ENCODE results near the gene EDNRA.

DNA sequence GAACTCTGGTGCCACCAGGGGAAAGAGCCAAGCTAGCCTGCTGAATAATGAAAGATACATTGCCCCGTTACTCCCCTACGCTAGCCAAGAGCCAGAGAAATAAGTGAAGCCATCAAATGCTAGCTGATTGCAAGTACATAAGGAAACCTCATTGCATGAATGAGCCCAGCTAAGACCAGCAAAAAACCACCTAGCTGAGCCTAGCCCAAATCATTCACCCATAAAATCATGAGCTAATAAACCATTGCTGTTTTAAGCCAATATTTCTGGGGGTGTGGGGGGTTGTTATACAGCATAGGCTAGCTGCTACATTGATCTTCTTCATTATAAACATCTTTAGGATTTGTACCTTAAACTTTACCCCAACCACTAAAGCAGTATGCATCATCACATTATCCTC, 15.4 kb upstream of the EDNRA start:
- no peak for TF ChIP-seq EP300 (IDR thresholded peaks at IDR 0.05)
- TF ChIP-seq, protein P1, sequence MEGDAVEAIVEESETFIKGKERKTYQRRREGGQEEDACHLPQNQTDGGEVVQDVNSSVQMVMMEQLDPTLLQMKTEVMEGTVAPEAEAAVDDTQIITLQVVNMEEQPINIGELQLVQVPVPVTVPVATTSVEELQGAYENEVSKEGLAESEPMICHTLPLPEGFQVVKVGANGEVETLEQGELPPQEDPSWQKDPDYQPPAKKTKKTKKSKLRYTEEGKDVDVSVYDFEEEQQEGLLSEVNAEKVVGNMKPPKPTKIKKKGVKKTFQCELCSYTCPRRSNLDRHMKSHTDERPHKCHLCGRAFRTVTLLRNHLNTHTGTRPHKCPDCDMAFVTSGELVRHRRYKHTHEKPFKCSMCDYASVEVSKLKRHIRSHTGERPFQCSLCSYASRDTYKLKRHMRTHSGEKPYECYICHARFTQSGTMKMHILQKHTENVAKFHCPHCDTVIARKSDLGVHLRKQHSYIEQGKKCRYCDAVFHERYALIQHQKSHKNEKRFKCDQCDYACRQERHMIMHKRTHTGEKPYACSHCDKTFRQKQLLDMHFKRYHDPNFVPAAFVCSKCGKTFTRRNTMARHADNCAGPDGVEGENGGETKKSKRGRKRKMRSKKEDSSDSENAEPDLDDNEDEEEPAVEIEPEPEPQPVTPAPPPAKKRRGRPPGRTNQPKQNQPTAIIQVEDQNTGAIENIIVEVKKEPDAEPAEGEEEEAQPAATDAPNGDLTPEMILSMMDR (IDR thresholded peaks at IDR 0.05), result no peak
